AG04449 (cell line): ENCODE results near the gene PROS1.
"Not testable (repeated sequence)": the region's sequence is repeated elsewhere in the genome, so short reads cannot be mapped to it uniquely, and the experiment has no call there.

Experiments used
- CTCF ChIA-PET: fragments of 350-600 bp; formaldehyde crosslinking; extraction: SDS; loops from one replicate; lab custom pipeline; 2021; ENCODE audit warnings: antibody characterized with exemption; lab: Yijun Ruan, JAX
- POLR2A ChIA-PET: fragments of 400-600, 350-600 bp; formaldehyde crosslinking; extraction: SDS; loops from one replicate; lab custom pipeline; 2020; ENCODE audit warnings: antibody characterized with exemption, inconsistent platforms; lab: Yijun Ruan, JAX
- DNase-seq: peaks from one replicate; pipeline ENCODE4 v3.0.0-alpha.2; 2010; ENCODE audit warnings: low read depth, low spot score
- H3K4me3 ChIP-seq: 2 replicates; pipeline ENCODE4 v1.5.1; 2011; ENCODE audit warnings: low read depth, mild to moderate bottlenecking, control low read depth, low read length
- TF ChIP-seq, protein P1 (sequence below): IDR thresholded peaks from one replicate; pipeline ENCODE4 v1.5.1; 2011; ENCODE audit warnings: mild to moderate bottlenecking, moderate library complexity, low read length, control low read depth, inconsistent platforms; ENCODE audit not compliant: insufficient read depth; ENCODE audit errors: missing control alignments

PROS1 gene

DNA sequence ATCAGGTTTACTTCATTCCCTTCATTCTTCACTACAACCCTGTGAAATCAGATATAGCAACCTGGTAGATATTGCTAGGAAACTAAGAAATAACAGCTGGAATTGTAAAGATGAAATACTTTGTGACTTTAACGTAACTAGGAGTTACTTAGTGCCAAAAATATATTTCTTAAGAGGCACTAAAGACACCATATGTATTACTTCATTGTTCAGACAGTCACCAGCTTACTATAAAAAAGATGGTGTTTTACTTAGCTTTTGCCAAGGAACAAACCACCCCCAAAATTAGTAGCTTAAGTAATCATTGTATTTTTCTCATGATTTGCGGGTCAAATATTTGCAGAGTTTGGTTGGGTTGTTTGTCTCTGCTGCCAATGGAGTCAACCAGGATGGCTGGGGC lies 62.5 kb downstream of the PROS1 start:
- ChIA-PET CTCF (no interaction called here), POLR2A (no interaction called here)
- no peak overlapping the region for H3K4me3 ChIP-seq
- DNase-seq, result no peak
- TF ChIP-seq, protein P1, sequence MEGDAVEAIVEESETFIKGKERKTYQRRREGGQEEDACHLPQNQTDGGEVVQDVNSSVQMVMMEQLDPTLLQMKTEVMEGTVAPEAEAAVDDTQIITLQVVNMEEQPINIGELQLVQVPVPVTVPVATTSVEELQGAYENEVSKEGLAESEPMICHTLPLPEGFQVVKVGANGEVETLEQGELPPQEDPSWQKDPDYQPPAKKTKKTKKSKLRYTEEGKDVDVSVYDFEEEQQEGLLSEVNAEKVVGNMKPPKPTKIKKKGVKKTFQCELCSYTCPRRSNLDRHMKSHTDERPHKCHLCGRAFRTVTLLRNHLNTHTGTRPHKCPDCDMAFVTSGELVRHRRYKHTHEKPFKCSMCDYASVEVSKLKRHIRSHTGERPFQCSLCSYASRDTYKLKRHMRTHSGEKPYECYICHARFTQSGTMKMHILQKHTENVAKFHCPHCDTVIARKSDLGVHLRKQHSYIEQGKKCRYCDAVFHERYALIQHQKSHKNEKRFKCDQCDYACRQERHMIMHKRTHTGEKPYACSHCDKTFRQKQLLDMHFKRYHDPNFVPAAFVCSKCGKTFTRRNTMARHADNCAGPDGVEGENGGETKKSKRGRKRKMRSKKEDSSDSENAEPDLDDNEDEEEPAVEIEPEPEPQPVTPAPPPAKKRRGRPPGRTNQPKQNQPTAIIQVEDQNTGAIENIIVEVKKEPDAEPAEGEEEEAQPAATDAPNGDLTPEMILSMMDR, result no peak

DNA sequence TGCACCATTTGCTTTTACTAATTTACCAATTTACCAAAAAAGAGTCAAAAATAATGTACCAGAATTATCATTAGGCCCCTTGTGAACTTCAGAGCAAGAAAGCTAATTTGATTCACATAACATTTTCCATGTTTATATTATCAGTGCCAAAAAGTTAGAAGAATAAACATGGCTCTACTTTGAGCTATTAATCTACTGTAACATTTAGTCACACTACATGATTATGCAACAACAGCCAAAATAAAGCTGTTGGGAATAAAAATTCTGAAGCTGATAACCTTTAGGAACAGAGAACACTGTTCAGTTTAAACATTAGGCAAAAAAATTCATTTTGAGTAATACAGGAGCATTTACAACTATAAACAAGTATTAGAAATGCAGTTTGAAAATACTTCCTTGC lies 63.6 kb downstream of the PROS1 start:
- no peak for DNase-seq
- TF ChIP-seq, protein P1, result no peak
- ChIA-PET POLR2A (no interaction called here), CTCF (no interaction called here)
- no peak overlapping the region for H3K4me3 ChIP-seq

DNA sequence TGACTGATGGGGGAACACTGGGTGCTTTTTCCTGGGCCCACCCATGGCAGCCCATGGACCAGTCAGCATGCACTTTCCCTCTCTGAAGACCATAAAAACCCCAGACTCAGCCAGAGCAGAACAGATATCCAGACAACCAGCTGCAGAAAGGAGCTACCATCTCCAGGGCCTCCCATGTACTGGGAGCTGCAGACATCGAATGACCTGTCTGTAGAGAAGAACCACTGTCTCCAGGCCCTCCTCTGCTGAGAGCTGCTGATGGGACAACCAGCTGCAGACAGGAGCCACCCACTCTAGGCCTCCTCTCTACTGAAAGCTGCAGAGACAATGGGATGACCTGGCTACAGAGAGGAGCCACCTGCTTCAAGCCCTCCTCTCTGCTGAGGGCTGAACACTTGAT lies 66.6 kb downstream of the PROS1 start:
- ChIA-PET POLR2A (no interaction called here), CTCF (no interaction called here)
- TF ChIP-seq, protein P1, result no peak
- DNase-seq, result no peak
- no peak overlapping the region for H3K4me3 ChIP-seq

DNA sequence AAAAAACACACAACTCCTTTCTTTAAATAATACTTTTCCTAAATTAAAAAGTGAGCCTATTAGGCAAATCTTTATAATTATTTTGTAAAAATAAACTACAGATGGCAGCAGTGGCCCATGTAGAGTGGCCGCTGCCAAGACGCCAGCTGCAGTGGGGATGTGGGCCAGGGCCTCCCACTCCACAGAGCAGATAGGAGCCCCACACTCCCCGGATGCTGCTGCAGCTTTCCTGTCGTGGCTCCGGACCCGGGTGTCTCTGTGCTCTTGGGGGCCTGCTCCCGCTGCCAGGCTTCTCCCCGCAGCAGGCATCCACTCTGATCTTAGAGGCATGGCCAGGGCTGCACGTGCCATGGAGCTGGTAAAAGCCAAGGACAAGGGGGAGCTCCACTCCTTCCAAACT lies 67.5 kb downstream of the PROS1 start:
- POLR2A ChIA-PET, result no interaction called here

DNA sequence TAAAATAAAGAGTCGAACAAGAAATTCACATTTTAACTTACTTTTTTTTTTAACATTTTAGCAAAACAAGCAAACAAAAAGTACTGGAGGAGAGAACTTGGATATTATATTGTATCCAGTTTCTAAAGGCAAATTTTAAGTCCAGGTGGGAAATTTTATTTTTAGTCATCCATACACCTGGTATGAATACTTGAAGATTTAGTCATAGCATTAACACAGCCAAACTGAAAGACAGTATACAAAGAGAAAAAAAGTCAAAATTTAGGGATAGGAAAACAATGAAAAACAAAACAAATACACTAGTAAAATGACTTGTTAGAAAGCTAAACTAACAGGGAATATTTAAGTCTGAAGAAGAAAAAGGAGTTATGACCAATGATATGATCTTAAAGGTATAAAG lies 69.1 kb downstream of the PROS1 start:
- no peak overlapping the region for H3K4me3 ChIP-seq

More for the DNA sequence above, 67.5 kb downstream of the PROS1 start:
- no peak for DNase-seq
- no peak overlapping the region for H3K4me3 ChIP-seq
- CTCF ChIA-PET, result interaction anchor here (0.6 kb wide), 1 partner anchor 164 kb away, joined by 3 read pairs; no protein-coding TSS in a partner anchor
- TF ChIP-seq, protein P1, result no peak

DNA sequence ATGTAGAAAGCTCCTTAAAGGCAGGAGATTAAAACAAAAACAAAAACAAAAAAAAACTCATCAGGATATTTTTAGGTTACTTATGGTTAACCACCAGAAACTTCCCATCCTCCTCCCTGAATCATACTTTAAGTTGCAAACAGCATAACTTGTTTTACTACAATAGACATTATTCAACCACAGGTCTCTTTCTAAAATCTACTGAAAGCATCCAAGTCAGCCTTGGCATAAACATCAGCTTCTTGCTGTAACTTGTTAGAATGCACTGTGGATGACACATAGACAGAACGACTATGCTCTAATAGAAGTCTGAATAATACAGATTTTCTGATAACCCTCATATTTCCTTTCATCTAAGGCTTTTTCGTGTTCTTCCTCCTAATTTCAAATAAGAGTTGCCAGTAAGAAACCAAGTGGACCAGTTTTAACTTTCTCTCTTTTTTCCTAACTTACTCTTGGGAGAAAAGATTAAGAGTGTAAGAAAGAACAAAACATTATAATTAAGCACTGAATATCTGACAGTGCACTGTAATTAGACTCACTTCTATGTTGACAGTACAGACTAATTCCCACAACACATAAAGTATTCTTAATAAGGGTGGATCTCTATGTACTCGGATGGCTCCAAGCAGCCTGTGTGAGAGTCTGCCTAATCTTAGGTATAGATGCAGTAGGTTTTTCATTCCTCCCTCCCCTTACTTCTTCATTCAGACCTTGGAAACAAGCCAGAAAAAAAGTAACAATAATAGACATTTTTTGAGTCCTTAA lies 95.3 kb downstream of the PROS1 start:
- DNase-seq, H3K4me3 ChIP-seq, POLR2A ChIA-PET, CTCF ChIA-PET: not testable (repeated sequence)

More for the DNA sequence above, 69.1 kb downstream of the PROS1 start:
- POLR2A ChIA-PET, result no interaction called here
- TF ChIP-seq, protein P1, result no peak
- DNase-seq, result no peak
- CTCF ChIA-PET, result no interaction called here

DNA sequence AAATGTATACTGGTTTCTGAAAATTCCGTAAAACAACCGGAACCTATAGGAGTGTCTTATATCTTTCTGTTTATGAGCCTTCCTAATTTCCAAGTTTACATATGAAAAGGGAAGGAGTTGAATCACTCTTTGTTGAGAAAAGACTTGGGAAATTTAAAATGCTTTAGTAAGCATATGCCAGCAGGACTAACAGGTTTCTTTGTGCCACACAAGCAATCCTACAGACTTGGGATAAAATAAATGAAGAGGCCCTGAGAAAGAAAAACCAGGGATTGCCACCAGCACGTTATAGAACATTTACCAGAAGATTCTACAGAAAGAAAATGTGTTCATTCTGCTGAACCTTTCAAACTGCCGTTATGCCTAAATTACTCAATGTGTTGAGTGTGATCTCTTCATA lies 96.3 kb downstream of the PROS1 start:
- CTCF ChIA-PET, DNase-seq, H3K4me3 ChIP-seq, POLR2A ChIA-PET: not testable (repeated sequence)

DNA sequence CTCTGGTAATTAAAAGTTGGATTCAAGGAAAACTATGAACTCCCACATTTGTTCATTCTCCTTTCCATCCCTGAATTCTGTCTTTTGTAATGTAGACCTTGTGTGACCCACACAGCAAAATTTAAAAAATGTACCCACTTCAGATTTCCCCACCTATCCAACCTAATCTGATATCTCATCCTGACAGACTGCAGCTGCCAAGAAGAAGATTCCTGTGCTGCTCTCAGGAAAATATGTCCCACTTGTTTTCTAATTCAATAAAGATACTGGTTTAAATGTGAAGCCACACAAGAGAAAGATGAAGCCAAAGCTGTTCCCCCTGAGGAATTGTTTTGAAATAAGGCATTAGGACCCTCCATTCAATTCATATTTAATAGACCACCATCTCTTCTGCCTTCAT lies 100.3 kb downstream of the PROS1 start:
- DNase-seq, CTCF ChIA-PET, H3K4me3 ChIP-seq, POLR2A ChIA-PET: not testable (repeated sequence)
